ENCODE data around the gene DNER.

DNER gene

GRCh38 chr2:229679393-229680125 is 34.8 kb downstream of the DNER start:
- DNase-seq (ENCODE audit: low read depth), result no peak
- no peak overlapping the region for H3K4me3 ChIP-seq (ENCODE audit: low read depth, low read length)

- no peak overlapping the region for H3K4me3 ChIP-seq (ENCODE audit: low read depth, low read length)
- no peak for DNase-seq (ENCODE audit: low read depth)
These were observed 38.8 kb downstream of the DNER start for GRCh38 chr2:229675569-229675968.

- no peak for DNase-seq (ENCODE audit: low read depth)
- H3K4me3 ChIP-seq (ENCODE audit: low read depth, low read length), result no peak overlapping the region
These were observed 39.4 kb downstream of the DNER start for GRCh38 chr2:229674830-229675530.

GRCh38 chr2:229673676-229674075 is 40.7 kb downstream of the DNER start:
- no peak for DNase-seq (ENCODE audit: low read depth)
- H3K4me3 ChIP-seq (ENCODE audit: low read depth, low read length), result no peak overlapping the region

GRCh38 chr2:229672021-229672420 is 42.3 kb downstream of the DNER start:
- no peak overlapping the region for H3K4me3 ChIP-seq (ENCODE audit: low read depth, low read length)
- DNase-seq (ENCODE audit: low read depth), result no peak

- DNase-seq (ENCODE audit: low read depth), result no peak
- H3K4me3 ChIP-seq (ENCODE audit: low read depth, low read length), result no peak overlapping the region
These were observed 44.5 kb downstream of the DNER start for GRCh38 chr2:229669841-229670240.

- no peak for DNase-seq (ENCODE audit: low read depth)
These were observed 47.5 kb downstream of the DNER start for GRCh38 chr2:229666811-229667210.

GRCh38 chr2:229665158-229665557 is 49.2 kb downstream of the DNER start:
- H3K4me3 ChIP-seq (ENCODE audit: low read depth, low read length), result no peak overlapping the region
- no peak for DNase-seq (ENCODE audit: low read depth)

More at GRCh38 chr2:229666811-229667210, 47.5 kb downstream of the DNER start:
- no peak overlapping the region for H3K4me3 ChIP-seq (ENCODE audit: low read depth, low read length)

- DNase-seq (ENCODE audit: low read depth), result no peak
These were observed 52.9 kb downstream of the DNER start for GRCh38 chr2:229661478-229661877.

GRCh38 chr2:229660951-229661350 is 53.4 kb downstream of the DNER start:
- DNase-seq (ENCODE audit: low read depth), result no peak
- H3K4me3 ChIP-seq (ENCODE audit: low read depth, low read length), result no peak overlapping the region

More at GRCh38 chr2:229661478-229661877, 52.9 kb downstream of the DNER start:
- H3K4me3 ChIP-seq (ENCODE audit: low read depth, low read length), result no peak overlapping the region

GRCh38 chr2:229660391-229660790 is 54.0 kb downstream of the DNER start:
- no peak overlapping the region for H3K4me3 ChIP-seq (ENCODE audit: low read depth, low read length)

GRCh38 chr2:229658004-229658403 is 56.4 kb downstream of the DNER start:
- no peak overlapping the region for H3K4me3 ChIP-seq (ENCODE audit: low read depth, low read length)
- DNase-seq (ENCODE audit: low read depth), result no peak

More at GRCh38 chr2:229660391-229660790, 54.0 kb downstream of the DNER start:
- DNase-seq (ENCODE audit: low read depth), result no peak

GRCh38 chr2:229654437-229654836 is 59.9 kb downstream of the DNER start:
- no peak for DNase-seq (ENCODE audit: low read depth)
- H3K4me3 ChIP-seq (ENCODE audit: low read depth, low read length), result no peak overlapping the region

- H3K4me3 ChIP-seq (ENCODE audit: low read depth, low read length), result no peak overlapping the region
- no peak for DNase-seq (ENCODE audit: low read depth)
These were observed 60.8 kb downstream of the DNER start for GRCh38 chr2:229653531-229653930.

- no peak for DNase-seq (ENCODE audit: low read depth)
These were observed 61.6 kb downstream of the DNER start for GRCh38 chr2:229652796-229653195.

GRCh38 chr2:229650901-229651300 is 63.5 kb downstream of the DNER start:
- no peak for DNase-seq (ENCODE audit: low read depth)
- no peak overlapping the region for H3K4me3 ChIP-seq (ENCODE audit: low read depth, low read length)

More at GRCh38 chr2:229652796-229653195, 61.6 kb downstream of the DNER start:
- H3K4me3 ChIP-seq (ENCODE audit: low read depth, low read length), result no peak overlapping the region

- no peak for DNase-seq (ENCODE audit: low read depth)
- no peak overlapping the region for H3K4me3 ChIP-seq (ENCODE audit: low read depth, low read length)
These were observed 64.3 kb downstream of the DNER start for GRCh38 chr2:229650059-229650458.

GRCh38 chr2:229646186-229646723 is 68.1 kb downstream of the DNER start:
- H3K4me3 ChIP-seq (ENCODE audit: low read depth, low read length), result no peak overlapping the region
- DNase-seq (ENCODE audit: low read depth), result no peak

GRCh38 chr2:229642371-229642770 is 72.0 kb downstream of the DNER start:
- H3K4me3 ChIP-seq (ENCODE audit: low read depth, low read length), result no peak overlapping the region
- DNase-seq (ENCODE audit: low read depth), result no peak

GRCh38 chr2:229641676-229642075 is 72.7 kb downstream of the DNER start:
- no peak overlapping the region for H3K4me3 ChIP-seq (ENCODE audit: low read depth, low read length)
- no peak for DNase-seq (ENCODE audit: low read depth)

- DNase-seq (ENCODE audit: low read depth), result no peak
- no peak overlapping the region for H3K4me3 ChIP-seq (ENCODE audit: low read depth, low read length)
These were observed 73.7 kb downstream of the DNER start for GRCh38 chr2:229640636-229641035.
